Mammary epithelial cell (primary cell): ENCODE data around the gene CHCHD10.

Experiments
- EZH2 ChIP-seq: IDR thresholded peaks from 2 replicates; pipeline ENCODE4 v1.6.1; 2012; ENCODE audit warnings: low read length, inconsistent platforms, borderline replicate concordance
- TF ChIP-seq, protein P1 (sequence below), 2 donors: IDR thresholded peaks in 1 of 2; conservative IDR thresholded peaks in 1 of 2; 2 replicates each; pipeline ENCODE4 v1.5.1; 2011 to 2012; ENCODE audit warnings: inconsistent platforms in 2 of 2, low read length in 2 of 2, mild to moderate bottlenecking in 2 of 2, control low read depth in 1 of 2, low read depth in 1 of 2; ENCODE audit not compliant: insufficient read depth in 1 of 2; ENCODE audit errors: extremely low read depth in 1 of 2

DNA sequence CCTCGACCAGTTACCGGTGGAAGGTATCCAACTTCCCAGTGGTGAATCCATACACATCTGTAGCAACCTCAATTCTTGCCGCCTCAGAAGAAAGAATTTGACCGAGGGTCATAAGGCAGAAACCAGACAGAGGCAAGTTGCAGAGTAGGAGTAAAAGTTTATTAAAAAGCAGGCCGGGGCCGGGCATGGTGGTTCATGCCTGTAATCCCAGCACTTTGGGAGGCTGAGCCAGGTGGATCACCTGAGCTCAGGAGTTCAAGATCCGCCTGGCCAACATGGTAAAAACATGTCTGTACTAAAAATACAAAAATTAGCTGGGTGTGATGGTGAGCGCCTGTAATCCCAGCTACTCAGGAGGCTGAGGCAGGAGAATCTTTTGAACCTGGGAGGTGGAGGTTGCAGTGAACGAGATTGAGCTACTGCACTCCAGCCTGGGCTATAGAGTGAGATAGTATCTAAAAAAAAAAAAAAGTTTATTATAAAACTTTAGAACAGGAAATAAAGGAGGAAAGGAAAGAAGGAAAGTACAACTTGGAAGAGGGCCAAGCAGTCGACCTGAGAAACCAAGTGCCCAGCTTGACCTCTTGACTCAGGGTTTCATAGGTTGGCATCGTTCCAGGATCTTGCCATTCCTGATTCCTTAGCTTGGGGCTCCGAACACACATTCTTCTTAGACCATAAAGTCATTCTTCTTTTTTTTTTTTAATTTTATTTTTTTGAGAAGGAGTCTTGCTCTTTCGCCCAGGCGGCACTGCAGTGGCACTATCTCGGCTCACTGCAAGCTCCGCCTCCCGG lies 49.2 kb downstream of the CHCHD10 start:
- TF ChIP-seq, protein P1, sequence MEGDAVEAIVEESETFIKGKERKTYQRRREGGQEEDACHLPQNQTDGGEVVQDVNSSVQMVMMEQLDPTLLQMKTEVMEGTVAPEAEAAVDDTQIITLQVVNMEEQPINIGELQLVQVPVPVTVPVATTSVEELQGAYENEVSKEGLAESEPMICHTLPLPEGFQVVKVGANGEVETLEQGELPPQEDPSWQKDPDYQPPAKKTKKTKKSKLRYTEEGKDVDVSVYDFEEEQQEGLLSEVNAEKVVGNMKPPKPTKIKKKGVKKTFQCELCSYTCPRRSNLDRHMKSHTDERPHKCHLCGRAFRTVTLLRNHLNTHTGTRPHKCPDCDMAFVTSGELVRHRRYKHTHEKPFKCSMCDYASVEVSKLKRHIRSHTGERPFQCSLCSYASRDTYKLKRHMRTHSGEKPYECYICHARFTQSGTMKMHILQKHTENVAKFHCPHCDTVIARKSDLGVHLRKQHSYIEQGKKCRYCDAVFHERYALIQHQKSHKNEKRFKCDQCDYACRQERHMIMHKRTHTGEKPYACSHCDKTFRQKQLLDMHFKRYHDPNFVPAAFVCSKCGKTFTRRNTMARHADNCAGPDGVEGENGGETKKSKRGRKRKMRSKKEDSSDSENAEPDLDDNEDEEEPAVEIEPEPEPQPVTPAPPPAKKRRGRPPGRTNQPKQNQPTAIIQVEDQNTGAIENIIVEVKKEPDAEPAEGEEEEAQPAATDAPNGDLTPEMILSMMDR (conservative IDR thresholded peaks at IDR 0.05 in 1 of 2, IDR thresholded peaks at IDR 0.05 in 1 of 2; ENCODE audit: extremely low read depth in 1 of 2, insufficient read depth in 1 of 2, low read depth in 1 of 2, low read length in 2 of 2), result no peak
- no peak for TF ChIP-seq EZH2
